Prostate gland (tissue), 2 donors: Measurements from ENCODE around the gene BCL6.

Experiments used
- CTCF ChIP-seq, 4 experiments: fragments of 200-600 bp in 2 of 4; fragments of 450-650 bp in 2 of 4; sonication (generic) in 2 of 4; IDR thresholded peaks; 1 replicate in 3 of 4; 2 replicates in 1 of 4; pipeline ENCODE4 v1.5.1; 2016 to 2019; ENCODE audit warnings: antibody characterized with exemption in 4 of 4, mild to moderate bottlenecking in 2 of 4, moderate library complexity in 2 of 4
- POLR2A ChIP-seq: fragments of 450-650 bp; IDR thresholded peaks from one replicate; pipeline ENCODE4 v1.6.1; 2016; ENCODE audit warnings: antibody characterized with exemption, mild to moderate bottlenecking
- POLR2AphosphoS5 ChIP-seq: sonication (generic); formaldehyde crosslinking; IDR thresholded peaks from one replicate; pipeline ENCODE4 v1.6.1; 2017; ENCODE audit warnings: antibody characterized with exemption

- no peak for TF ChIP-seq CTCF (IDR thresholded peaks at IDR 0.05)
- TF ChIP-seq POLR2AphosphoS5: no peak
- no peak for TF ChIP-seq POLR2A
These were observed 35.7 kb upstream of the BCL6 start for GRCh38 chr3:187781001-187781400.
